NCI-H446 treated with DMSO at 0.1 percent for 48 hours (cell line): ENCODE results near the gene STAT4.

ENCODE experiments used
- DNase-seq: peaks from one replicate; lab custom pipeline; 2025; lab: John Stamatoyannopoulos, UW

The STAT4 gene

DNA sequence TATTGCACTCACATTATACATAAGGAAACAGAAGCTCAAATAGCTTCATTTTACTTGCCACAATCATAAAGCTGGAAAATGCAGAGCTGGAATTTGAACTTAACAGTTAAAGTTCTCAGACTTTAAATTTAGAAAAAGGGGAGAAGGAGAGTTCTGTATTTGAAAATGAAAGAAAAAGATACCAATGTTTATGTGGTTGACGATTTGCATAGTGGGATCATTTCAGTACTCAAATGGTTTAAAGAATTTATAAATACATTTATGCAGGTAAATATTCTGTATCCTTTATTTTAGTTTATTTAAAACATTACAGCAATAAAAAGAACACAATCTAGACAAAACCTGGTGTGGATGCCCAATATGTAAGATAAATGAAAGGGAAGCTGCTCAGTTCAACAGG is 25.5 kb upstream of the STAT4 start:
- no peak for DNase-seq

GRCh38 chr2:191174442-191174841 is 23.6 kb upstream of the STAT4 start:
- no peak for DNase-seq

DNA sequence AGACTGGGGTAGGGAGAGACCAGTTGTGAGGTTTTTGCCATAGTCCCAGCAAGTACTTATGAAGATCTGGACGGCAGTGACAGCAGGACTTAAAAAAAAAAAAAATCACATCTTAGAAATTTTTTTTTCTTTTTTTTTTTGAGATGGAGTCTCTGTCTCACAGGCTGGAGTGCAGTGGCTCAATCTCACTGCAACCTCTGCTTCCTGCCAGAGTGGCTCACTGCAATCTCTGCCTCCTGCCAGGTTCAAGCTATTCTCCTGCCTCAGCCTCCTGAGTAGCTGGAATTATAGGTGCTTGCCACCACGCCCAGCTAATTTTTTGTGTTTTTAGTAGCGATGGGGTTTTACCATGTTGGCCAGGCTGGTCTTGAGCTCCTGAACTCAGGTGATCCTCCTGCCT is 22.4 kb upstream of the STAT4 start:
- no peak for DNase-seq

- peak; percentile 12 for DNase-seq
Observed at GRCh38 chr2:191171708-191172355, 21.0 kb upstream of the STAT4 start.

DNA sequence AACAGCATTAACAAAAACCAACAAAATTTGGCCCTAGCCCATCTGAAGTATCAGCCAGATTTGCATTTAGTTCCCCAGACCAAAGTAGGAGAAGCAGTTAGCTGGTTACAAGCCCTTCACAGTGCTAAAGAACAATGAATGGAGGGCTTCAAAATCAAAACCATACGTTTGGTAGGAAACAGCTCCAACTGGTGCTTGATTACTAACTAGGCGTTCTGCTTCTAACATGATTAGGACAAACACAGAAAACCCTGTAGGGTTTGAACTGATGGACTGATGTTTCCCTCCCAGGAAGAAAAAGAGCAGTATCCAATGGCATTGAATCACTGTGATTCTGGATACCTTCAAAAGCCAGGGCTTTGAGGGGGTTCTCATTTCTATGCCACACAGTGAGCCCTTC is 20.5 kb upstream of the STAT4 start:
- no peak for DNase-seq

DNA sequence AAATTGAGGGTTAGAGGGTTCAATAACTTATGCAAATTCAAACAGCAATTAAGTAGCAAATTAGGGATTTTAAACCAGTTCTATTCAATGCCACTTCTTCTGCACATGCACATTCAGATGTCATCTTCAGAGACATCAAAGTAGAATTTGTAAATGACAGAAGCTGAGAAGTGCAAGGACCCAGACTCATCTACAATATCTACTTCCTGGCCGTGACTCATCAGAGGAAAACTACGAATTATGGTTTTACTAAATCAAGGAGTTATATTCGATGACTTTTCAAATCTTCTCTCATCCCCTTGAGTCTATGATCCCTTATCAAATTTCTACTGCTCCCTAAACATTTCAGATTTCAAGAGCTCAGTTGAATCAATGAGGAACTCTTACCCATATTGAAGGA is 20.0 kb upstream of the STAT4 start:
- DNase-seq = no peak

DNA sequence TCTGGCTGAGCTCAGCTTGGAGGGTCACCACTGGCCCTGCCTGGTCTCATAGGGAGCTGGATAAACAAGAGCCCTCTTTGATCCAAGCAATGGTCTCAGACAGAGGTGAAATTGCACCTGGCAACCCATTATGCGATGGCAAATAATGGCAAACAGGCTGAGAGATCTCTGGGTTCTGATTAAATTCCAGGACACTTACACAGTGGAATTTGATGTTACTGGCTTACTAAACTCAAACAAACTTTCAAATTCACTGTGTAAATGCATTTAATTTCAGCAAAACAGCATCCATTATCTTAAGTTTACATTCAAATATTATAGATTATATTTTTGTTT is 19.5 kb upstream of the STAT4 start:
- no peak for DNase-seq

- no peak for DNase-seq
Observed at GRCh38 chr2:191169456-191170300, 18.9 kb upstream of the STAT4 start.

GRCh38 chr2:191167766-191168165 is 17.0 kb upstream of the STAT4 start:
- no peak for DNase-seq

DNA sequence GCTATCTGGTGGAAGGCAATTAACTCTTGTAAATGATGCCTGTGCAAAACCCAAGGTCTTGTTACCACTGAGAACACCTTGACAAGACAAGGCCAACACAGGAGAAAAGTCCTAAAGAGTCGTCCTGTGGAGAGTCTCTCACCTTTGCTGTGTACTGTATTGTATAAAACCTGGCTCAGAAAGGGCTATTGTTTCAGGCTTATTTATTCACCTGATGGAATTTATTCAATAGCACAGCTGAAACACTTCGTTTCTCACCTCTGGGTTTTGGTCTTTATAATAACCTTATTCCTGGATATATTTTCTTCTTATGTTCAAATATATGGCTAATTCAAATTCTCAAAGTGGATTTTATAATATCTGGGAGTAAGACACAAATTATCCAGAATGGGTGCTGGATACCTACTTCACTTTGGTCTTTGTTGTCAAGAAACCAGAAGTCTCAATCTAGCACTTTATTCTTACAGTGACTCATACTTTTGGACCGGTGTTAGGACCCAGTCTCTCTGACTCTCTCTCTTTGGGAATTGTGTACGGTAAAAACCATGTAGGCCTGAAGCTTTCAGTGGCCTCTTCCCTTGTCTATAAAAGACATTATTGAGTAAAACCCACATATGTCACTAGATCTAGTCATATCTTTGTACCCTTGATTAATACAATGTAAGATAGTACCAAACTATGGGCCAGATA is 16.1 kb upstream of the STAT4 start:
- DNase-seq = no peak

DNA sequence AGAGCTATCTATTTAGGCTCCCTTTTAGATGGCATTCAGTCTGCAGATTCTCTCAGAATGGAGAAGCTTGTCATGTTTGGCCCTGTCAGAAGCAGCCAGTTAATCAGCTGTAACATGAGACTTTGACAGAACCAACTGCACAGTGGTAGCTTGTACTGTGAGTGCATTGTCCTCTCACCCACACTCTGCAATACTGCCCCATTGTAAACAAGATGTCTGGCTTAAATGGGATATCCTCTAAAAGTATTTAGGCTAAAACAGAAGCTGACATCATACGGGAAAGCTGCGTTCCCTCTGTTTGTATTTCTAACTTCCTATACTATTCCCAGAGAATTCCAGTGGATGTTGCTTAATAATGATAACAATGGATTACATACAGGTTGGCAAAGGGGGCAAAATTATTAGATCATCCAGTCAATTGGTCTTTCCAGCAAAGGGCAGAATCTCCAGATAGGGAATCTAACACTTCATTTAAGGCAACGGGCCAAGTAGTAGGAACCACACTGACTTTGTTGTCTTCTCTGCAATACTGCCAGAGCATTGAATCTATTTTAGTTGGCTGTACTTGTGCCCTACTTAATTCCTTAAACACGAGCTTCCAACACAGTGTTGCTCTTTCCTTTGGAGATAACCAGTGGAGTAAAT is 15.4 kb upstream of the STAT4 start:
- no peak for DNase-seq

DNA sequence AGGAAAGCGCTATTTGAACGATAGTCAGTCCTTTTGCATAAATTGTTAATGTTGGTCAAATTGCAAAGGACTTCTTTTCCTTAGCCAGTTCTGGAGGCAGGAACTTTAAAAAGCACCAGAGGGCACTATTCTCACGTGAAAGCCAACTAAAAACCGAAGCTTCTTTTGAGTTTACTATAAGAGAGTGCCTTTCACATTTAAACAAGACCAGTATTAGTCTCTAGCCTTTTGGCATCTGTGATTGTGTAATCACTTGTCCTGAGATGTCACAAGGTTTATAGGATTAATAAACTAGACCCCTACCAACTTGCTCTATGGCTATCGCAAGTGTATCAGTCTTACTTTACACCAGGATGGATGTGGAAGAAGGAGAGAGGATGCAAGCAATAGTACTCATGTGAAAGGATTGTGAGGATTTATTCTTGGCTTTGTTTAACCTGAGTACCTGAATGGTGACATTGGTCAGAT is 14.4 kb upstream of the STAT4 start:
- peak; percentile 32 for DNase-seq

- DNase-seq = no peak
Observed at GRCh38 chr2:191158747-191159146, 8.0 kb upstream of the STAT4 start.

GRCh38 chr2:191158193-191158592 is 7.4 kb upstream of the STAT4 start:
- no peak for DNase-seq

DNA sequence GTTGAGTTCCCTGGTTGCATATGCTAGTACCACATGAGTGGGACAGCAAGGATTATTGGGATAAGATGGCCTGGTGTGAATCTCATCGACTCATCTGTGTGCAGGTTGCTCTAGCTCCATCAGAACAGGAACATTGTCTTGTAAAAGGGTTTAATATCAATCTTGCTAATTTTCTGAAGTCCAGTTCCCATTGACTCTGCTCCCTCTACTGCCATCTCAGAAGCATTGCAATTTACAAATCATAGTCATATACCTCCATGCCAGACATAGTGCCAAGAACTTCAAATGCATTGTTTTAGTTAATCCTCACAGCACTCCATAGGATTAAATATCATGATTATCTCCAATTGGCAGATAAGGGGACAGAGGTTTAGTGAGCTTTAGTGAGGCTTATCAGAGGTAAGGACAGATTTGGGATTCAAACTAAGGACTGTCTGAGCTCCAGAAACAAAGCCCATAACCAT is 4.8 kb upstream of the STAT4 start:
- DNase-seq = peak; percentile 40

DNA sequence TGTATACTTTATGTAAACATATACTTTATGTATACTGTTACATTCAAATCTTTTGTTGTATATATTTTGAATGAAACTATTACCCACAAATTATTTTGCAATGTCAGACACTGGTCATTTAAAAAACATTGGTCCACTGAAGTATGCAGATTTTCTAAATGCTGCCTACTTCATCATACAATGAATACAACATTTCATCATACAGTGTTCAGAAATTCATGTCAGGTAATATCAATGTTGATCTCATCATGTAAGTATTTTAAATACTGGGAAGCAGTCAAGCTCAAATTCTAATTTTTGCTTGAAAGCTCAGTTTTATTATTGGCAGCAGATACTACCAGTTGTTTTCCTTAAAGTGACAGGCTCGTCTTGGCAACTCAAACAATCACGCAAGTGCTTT is 2.9 kb upstream of the STAT4 start:
- no peak for DNase-seq

- no peak for DNase-seq
Observed at GRCh38 chr2:191152482-191153240, 1.9 kb upstream of the STAT4 start.

GRCh38 chr2:191151331-191151730 is 537 bp upstream of the STAT4 start:
- DNase-seq = no peak

- DNase-seq = no peak
Observed at GRCh38 chr2:191150230-191150599, 579 bp downstream of the STAT4 start.

DNA sequence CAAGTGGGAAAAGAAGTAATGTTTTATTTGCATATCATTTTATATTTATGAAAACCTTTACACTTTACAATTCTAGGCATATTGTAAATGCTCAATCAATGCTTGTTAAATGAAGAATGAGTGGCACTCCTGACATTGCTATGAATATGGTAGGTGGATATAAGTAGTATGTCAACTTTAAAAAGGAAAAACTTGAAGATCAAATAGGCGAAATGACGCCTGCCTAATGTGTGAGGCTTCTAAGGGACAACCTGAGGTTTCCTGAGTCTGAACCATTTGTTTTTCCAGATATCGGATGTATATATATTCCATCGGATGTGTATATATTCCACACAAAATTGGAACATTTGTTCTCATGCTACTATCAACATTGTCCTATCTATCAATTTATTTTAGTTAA is 1.4 kb downstream of the STAT4 start:
- DNase-seq = no peak

DNA sequence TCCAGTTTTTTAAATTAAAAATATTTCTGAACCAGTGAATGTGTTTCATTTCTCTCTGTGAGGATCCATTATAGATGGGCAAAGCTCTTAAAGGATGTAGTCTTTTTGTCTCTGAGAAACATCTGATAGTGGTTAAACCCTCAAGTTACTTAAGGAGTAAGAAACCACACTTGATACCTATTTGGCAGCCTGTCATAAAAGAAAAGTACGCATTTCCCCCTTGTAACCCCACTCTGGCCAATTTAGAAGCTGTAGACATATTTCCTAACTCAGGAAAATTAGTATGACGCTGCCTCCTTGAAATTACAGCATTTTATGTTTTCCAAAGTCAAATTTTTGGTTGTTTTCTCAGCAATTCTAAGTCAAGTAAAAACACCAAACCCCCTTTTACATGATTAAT is 2.0 kb downstream of the STAT4 start:
- DNase-seq = no peak

GRCh38 chr2:191148281-191148680 is 2.5 kb downstream of the STAT4 start:
- no peak for DNase-seq
